Measurements from ENCODE around the gene C2orf68. TPM values are rescaled to one million over a fixed set of nuclear protein-coding genes. Genes with fewer than 3 reads are reported as not detected.

The C2orf68 gene
- total RNA-seq, 1 experiment from 2014 or later: 26.6 TPM

- H4K20me1 ChIP-seq (ENCODE audit: low read length): no peaks in the 10 kb centered on the region
- ATAC-seq (no peak), DNase-seq (no peak)
- no peak for TF ChIP-seq EZH2 (IDR thresholded peaks at IDR 0.05; ENCODE audit: low read length, unreplicated experiment)
- no peak for TF ChIP-seq CTCF (conservative IDR thresholded peaks at IDR 0.05; ENCODE audit: low read depth, low read length)
- TF ChIP-seq EZH2phosphoT487 (IDR thresholded peaks at IDR 0.05; ENCODE audit: borderline replicate concordance, low read length): no peak
- no peaks in the 10 kb centered on the region for H3F3A ChIP-seq (ENCODE audit: low read length, unreplicated experiment)
- H3K4me3 ChIP-seq (ENCODE audit: low read length): no peak overlapping the region
- H3K27ac ChIP-seq (ENCODE audit: low read length): no peak overlapping the region
- no peaks in the 10 kb centered on the region for H3K79me2 ChIP-seq (ENCODE audit: low read length)
- H2AFZ ChIP-seq (ENCODE audit: low read length): no peak overlapping the region
- H3K36me3 ChIP-seq (ENCODE audit: low read depth, low read length): peaks cover 44% of the 10 kb centered on the region
- no peak overlapping the region for H3K4me2 ChIP-seq (ENCODE audit: low read length)
- no peaks in the 10 kb centered on the region for H3K9me2 ChIP-seq (replicated peaks; ENCODE audit: low read length)
- ChIA-PET POLR2A (ENCODE audit: unreplicated experiment) (no interaction called here), CTCF (no interaction called here)
- no peaks in the 10 kb centered on the region for H3K27me3 ChIP-seq (ENCODE audit: low read length)
- intact Hi-C loops (cut with micrococcal nuclease): no loop called here
- no peak overlapping the region for H3K9ac ChIP-seq (ENCODE audit: low read length)
- BruUV-seq (replicated peaks): no TSS peak
- no peaks in the 10 kb centered on the region for H3K4me1 ChIP-seq (ENCODE audit: insufficient read depth, low read length)
- H3K9me3 ChIP-seq (ENCODE audit: low read length): no peaks in the 10 kb centered on the region
Observed at GRCh38 chr2:85631316-85631715, 19.4 kb upstream of the C2orf68 start.

GRCh38 chr2:85628658-85629057 lies 16.8 kb upstream of the C2orf68 start:
- Histone ChIP-seq H4K20me1 (ENCODE audit: low read length) (no peaks in the 10 kb centered on the region), H3K9ac (ENCODE audit: low read length) (no peak overlapping the region), H3F3A (ENCODE audit: low read length, unreplicated experiment) (no peaks in the 10 kb centered on the region), H3K4me2 (ENCODE audit: low read length) (no peak overlapping the region), H3K4me3 (ENCODE audit: low read length) (no peak overlapping the region), H3K27ac (ENCODE audit: low read length) (no peak overlapping the region), H3K36me3 (ENCODE audit: low read depth, low read length) (peaks cover 55% of the 10 kb centered on the region), H3K4me1 (ENCODE audit: insufficient read depth, low read length) (no peaks in the 10 kb centered on the region), H3K27me3 (ENCODE audit: low read length) (no peaks in the 10 kb centered on the region), H3K9me2 (replicated peaks; ENCODE audit: low read length) (no peaks in the 10 kb centered on the region), H3K79me2 (ENCODE audit: low read length) (0 out of 2 replicates have a peak, but pooled peaks cover under 1% of the 10 kb centered on the region), H3K9me3 (ENCODE audit: low read length) (no peaks in the 10 kb centered on the region), H2AFZ (ENCODE audit: low read length) (no peak overlapping the region)
- intact Hi-C loops (cut with micrococcal nuclease): no loop called here
- TF ChIP-seq CTCF (conservative IDR thresholded peaks at IDR 0.05; ENCODE audit: low read depth, low read length) (no peak), EZH2phosphoT487 (IDR thresholded peaks at IDR 0.05; ENCODE audit: borderline replicate concordance, low read length) (no peak), EZH2 (IDR thresholded peaks at IDR 0.05; ENCODE audit: low read length, unreplicated experiment) (no peak)
- BruUV-seq (replicated peaks): no TSS peak
- no peak for DNase-seq
- CTCF ChIA-PET: no interaction called here
- POLR2A ChIA-PET (ENCODE audit: unreplicated experiment): no interaction called here
- no peak for ATAC-seq

GRCh38 chr2:85623991-85624390 lies 12.1 kb upstream of the C2orf68 start:
- POLR2A ChIA-PET (ENCODE audit: unreplicated experiment): no interaction called here
- Histone ChIP-seq H3F3A (ENCODE audit: low read length, unreplicated experiment) (no peaks in the 10 kb centered on the region), H3K9me3 (ENCODE audit: low read length) (no peaks in the 10 kb centered on the region), H3K36me3 (ENCODE audit: low read depth, low read length) (peaks cover 67% of the 10 kb centered on the region), H3K9me2 (replicated peaks; ENCODE audit: low read length) (no peaks in the 10 kb centered on the region), H3K79me2 (ENCODE audit: low read length) (peaks cover 27% of the 10 kb centered on the region), H4K20me1 (ENCODE audit: low read length) (no peaks in the 10 kb centered on the region; the same call in 1 of the 2 replicates), H3K9ac (ENCODE audit: low read length) (no peak overlapping the region), H3K4me2 (ENCODE audit: low read length) (no peak overlapping the region), H3K4me1 (ENCODE audit: insufficient read depth, low read length) (peaks cover 6% of the 10 kb centered on the region; the same call in 1 of the 2 replicates), H3K4me3 (ENCODE audit: low read length) (no peak overlapping the region), H3K27ac (ENCODE audit: low read length) (no peak overlapping the region), H2AFZ (ENCODE audit: low read length) (no peak overlapping the region), H3K27me3 (ENCODE audit: low read length) (no peaks in the 10 kb centered on the region)
- intact Hi-C loops (cut with micrococcal nuclease): no loop called here
- TF ChIP-seq EZH2phosphoT487 (IDR thresholded peaks at IDR 0.05; ENCODE audit: borderline replicate concordance, low read length) (no peak), EZH2 (IDR thresholded peaks at IDR 0.05; ENCODE audit: low read length, unreplicated experiment) (no peak), CTCF (conservative IDR thresholded peaks at IDR 0.05; ENCODE audit: low read depth, low read length) (no peak)
- CTCF ChIA-PET: no interaction called here
- BruUV-seq (replicated peaks): no TSS peak
- DNase-seq (no peak), ATAC-seq (no peak)
